HG02943 (cell line): ENCODE results near the gene SDHD.
"Not testable (repeated sequence)": the region's sequence is repeated elsewhere in the genome, so short reads cannot be mapped to it uniquely, and the experiment has no call there.

Source experiments
- ATAC-seq: cut with Tn5 transposase; IDR thresholded peaks from one replicate; pipeline ENCODE4 v1.9.1; 2021; ENCODE audit warnings: mild to moderate bottlenecking, low read depth, moderate library complexity; ENCODE audit not compliant: unreplicated experiment

SDHD gene

DNA sequence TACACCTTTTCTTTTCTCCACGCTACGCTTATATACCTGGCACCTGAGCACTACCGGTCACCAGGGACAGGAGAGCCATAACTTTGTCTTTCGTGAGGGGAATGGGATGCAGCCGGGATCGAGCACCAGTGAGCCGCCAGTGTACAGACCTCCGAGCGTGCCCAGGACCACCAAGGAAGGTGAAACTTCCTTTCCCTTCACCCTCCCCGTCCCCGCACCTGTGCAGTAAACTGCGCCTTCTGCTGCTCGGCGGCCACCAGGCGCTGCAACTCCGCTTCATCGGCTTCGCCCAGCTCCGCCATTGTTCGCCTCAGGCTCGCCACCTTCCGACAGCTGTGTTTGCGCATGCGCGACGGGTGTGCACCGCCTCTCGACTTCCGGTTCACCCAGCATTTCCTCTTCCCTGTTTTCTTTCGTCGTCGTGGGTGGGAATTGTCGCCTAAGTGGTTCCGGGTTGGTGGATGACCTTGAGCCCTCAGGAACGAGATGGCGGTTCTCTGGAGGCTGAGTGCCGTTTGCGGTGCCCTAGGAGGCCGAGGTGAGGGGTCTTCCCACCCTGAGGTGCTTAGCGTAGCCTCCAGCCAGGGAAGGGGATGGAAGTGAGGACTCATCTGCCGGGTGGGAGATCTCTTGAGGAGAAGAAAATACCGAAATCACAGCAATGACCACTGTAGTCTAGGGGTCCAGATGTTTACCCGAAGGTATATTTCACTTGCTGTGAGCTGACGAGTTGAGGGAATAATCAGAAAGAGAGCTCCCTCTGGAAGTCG, at the start of gene SDHD, which contains the start of gene TIMM8B:
Gene SDHD (plus strand): TSS at position 452 of the 770 bp plus-strand sequence. CDS start 35 bp downstream, at position 487.
Gene TIMM8B (minus strand): TSS at position 335 of the 770 bp plus-strand sequence. CDS start 33 bp downstream, at position 302.
- peak; percentile 85 for ATAC-seq

DNA sequence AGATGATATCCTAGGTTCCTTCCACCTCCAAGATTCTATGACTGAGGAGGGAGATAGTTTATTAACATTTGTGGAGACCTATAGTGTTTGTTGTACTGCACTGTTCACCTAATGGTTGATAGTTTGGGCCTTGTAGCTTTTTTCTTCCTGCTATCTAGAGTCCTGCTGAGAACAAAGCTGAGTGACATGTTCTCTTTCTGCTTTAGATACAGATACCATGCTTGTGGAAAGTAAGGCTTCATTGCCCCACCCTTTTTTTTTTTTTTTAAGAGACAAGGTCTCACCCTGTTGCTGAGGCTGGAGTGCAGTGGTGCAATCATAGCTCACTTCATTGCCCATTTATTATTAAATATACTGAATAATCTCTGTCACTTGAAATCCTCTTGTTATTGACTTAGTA, 49.1 kb upstream of the SDHD start:
- no peak for ATAC-seq

DNA sequence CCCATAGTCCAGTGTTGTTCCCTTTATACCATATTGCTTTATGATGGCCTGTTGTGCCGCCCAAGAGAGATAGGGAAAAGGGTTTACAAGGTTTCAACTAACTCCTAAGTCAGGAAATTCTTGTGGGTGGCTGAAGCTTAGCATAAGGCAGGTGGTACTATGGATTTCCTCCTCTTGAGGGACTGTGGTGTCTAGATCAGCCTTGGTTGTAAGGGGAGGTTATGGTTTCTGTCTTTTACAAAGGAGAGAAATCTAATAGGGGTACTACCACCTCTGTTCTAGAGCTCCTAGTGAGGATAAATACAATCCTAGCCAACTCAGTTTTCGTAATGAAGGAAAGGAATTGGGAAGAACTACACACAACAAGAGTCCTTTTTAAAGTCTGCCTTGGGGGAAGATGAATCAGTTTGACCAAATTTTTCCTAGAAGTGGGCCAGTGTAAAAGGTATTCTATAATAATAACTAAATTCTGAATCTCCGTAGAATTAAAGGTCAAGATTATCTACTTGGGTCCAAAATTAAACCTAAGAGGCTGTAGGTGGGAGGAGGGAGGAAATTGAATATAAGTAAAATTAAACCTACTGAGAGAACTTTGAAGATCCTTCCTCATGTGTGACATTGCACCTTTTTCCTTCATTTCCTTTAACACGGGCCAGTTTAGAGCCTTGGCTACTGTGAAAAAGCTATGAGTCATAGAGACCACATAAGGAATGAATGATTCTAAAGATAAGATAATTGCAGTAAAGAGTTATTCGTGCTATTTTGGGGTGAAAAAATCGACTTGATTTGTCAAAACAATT, 44.3 kb upstream of the SDHD start:
- no peak for ATAC-seq

DNA sequence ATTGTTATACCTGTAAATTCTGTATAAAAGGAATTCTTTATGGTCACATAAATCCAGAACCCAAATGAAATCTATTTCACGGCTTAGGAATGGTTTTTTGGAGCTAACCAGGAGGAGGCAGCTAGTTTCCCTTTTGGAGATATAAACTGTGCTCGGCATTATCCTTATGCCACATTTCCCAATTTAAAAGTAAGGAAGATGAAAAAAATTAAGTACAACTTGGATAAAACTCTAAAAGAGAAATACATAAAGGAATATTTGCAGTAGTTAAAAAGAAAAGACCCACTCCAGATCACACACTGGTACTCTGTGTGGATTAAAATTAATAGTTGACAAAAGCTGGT, 43.7 kb upstream of the SDHD start:
- ATAC-seq, result no peak

DNA sequence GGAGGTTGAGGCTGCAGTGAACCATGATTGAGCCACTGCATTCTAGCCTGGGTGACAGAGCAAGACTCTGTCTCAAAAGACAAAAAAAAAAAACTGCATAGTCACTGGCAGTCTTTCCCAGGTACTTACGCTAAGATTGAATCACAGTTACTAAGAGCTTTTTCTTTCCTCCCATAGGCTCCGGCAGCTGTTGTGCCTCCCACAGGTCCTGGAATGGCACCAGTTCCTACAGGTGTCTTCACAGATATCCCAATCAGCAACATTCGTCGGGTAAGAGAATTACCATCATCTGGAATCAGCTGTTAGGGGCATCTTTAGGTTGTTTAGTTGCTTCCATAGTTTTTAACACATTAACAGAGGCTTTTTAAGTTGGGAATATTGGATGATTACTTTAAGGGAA, 41.7 kb upstream of the SDHD start:
- ATAC-seq, result no peak

DNA sequence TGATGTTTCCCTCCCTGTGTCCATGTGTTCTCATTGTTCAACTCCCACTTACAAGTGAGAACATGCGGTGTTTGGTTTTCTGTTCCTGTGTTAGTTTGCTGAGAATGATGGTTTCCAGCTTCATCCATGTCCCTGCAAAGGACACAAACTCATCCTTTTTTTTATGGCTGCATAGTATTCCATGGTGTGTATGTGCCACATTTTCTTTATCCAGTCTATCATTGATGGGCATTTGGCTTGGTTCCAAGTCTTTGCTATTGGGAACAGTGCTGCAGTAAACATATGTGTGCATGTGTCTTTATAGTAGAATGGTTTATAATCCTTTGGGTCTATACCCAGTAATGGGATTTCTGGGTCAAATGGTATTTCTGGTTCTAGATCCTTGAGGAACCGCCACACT, 40.0 kb upstream of the SDHD start:
- not testable (repeated sequence) for ATAC-seq

DNA sequence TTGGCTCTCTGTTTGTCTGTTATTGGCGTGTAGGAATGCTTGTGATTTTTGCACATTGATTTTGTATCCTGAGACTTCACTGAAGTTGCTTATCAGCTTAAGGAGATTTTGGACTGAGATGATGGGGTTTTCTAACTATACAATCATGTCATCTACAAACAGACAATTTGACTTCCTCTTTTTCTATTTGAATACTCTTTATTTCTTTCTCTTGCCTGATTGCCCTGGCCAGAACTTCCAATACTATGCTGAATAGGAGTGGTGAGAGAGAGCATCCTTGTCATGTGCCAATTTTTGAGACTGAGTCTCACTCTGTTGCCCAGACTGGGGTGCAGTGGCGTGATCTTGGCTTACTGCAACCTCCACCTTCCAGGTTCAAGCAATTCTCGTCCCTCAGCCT, 38.4 kb upstream of the SDHD start:
- not testable (repeated sequence) for ATAC-seq

DNA sequence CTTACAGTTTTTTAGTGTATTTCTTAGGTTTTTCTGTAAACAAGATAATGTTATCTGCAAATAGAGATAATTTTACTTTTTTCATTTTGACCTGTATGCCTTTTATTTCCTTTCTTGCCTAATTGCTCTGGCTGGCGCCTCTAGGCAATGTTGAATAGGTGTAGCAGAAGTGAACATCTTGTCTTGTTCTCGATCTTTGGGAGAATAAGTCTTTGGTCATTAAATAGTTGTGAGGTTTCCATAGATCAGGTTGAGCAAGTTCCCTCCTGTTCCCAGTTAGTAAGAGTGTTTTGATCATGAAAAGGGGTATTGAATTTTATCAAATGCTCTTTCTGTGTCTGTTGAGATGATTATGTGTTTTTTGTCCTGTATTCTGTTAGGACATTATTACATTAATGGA, 36.9 kb upstream of the SDHD start:
- no peak for ATAC-seq

DNA sequence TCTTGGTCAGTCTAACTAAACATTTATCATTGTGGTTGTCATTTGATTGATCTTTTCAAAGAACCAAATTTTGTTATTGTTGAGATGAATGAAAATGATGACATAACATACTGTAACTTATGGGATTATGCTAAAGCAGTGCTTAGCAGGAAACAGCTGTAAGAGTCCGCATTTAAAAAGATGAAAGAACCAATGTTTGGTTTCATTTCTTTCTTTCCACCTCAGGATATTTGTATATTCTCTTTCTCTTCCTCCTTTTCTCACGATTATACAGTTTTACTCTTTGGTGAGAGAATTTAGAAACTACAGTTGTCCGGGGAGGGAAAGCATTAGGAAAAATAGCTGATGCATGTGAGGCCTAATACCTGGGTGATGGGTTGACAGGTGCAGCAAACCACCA, 36.0 kb upstream of the SDHD start:
- ATAC-seq, result no peak

DNA sequence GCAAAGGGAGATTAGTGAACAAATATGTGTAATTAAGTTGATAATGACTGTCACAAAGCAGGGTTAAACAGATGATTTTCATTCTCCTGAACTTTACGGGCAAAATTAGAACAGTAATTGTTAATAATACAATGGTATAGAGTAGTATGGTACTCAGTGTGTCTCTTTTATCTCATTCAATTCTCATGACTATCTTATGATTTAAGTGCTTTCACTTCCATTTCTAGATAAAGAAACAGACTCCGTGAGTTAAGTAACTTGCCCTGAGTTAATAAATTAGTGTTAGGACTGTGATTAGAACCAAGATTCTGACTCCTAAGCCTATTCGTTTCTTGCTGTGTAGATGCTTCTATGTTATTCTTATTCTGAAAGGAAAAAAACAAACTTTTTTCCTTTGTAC, 34.9 kb upstream of the SDHD start:
- no peak for ATAC-seq

DNA sequence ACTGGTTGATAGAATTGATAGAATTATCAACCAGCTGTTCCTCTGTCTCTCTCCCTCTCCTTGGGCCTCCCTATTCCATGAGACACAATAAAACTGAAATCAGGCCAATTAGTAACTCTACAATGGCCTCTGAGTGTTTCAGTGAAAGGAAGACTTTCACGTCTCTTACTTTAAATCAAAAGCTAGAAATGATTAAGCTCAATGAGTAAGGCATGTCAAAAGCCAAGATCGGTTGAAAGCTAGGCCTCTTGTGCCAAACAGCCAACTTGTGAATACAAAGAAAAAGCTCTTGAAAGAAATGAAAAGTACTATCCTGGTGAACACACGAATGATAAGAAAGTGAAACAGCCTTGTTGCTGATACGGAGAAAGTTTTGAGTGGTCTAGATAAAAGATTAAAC, 29.5 kb upstream of the SDHD start:
- ATAC-seq, result no peak

DNA sequence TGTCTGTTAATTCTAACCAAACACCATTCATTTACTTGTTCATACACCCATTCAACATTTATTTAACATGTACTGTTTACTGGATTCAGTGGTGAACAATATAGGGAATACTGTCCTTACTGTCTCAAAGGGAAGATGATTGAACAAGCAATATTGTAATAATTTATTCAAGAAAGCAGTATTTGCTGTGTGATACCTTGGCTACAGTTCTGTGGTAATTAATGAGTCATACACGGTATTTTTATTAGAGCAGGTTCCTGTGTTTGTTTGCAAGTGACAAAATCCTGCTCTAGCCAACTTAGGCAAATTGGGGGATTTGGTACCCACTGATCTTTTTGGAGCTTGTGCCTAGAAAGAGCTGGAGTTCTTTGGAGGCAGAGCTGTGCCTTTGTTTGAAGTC, 28.6 kb upstream of the SDHD start:
- ATAC-seq, result no peak

DNA sequence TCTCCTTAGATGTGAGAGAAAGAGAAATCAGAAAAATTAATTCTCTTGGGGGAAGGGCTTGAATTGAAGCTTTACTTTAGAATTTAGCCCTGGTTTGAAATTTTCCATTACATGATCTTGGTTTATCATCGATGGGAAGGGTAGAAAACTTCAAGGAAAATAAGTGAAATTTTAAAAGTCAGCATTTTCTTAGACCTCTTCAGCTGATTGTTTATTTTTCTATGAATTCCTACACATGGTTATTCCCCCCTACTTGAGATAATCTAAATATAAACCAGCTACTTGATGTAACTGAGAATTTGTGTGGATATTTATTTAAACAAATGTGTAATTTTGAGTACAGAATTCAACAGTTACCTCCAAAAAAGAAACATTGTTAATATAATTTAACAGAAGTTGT, 23.8 kb upstream of the SDHD start:
- ATAC-seq, result no peak

DNA sequence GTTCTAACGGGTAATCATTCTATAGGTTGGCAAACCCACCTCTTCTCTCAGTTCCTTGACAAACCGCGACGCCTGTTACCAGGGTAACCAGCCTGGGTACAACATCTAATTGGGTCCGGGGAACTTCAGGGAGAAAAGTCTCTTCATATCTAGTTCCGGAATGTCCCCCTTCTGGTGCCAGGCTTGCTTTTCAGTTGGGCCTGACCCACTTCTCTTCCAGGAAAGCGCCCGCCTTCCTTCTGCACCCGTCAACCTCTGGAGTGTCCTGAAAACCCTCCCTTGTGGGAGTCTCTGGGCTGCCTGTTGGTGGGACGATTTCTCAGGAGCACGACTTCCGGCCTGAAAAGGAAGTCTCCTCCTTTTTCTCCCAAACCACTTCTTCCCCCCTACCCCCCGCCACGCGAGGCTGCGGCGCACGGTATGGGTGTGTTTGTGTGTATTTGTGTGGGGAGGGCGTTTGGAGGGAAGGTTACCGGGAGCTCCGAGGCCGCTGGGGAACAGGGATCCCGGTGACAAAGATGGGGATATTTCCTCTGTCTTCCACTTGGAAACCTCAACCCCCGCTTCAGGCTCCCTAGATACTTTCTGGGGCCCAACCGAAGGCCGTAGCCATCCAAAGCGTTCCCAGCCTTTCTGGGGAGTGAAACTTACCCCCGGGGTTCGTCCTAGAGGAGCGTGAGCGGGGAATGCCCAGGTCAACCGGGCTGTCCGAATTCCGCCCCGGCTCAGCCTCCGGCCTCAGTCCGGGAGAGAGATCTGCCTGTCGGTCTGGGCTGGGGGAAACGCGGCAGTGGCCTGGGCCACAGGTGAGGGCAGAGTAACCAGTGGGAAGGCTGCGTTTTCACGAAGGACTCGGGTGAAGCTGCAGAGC, 12.5 kb upstream of the SDHD start, which contains the start of the genes NKAPD1 and PIH1D2:
Gene NKAPD1 (plus strand): TSS at position 359 of the 871 bp plus-strand sequence. CDS start 1,276 bp downstream, outside the sequence.
Gene PIH1D2 (minus strand): TSS at position 77 of the 871 bp plus-strand sequence. CDS start 843 bp downstream, outside the sequence.
- peak; percentile 79 for ATAC-seq

DNA sequence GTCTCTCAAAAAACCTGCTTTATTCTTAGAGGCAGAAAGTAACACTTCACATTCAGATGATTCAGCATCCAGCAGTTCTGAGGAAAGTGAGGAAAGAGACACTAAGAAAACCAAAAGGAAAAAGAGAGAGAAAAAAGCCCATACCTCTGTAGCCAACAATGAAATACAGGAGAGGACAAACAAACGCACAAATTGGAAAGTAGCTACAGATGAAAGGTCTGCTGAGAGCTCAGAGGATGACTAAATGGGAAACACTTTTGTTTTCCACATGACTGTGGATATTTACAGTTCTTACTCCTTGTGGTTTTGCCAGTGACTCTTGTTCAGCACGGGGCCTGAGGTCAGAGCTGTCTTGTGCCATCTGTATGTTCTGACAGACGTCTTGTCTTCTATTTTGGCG, 3.9 kb upstream of the SDHD start:
- ATAC-seq, result no peak

DNA sequence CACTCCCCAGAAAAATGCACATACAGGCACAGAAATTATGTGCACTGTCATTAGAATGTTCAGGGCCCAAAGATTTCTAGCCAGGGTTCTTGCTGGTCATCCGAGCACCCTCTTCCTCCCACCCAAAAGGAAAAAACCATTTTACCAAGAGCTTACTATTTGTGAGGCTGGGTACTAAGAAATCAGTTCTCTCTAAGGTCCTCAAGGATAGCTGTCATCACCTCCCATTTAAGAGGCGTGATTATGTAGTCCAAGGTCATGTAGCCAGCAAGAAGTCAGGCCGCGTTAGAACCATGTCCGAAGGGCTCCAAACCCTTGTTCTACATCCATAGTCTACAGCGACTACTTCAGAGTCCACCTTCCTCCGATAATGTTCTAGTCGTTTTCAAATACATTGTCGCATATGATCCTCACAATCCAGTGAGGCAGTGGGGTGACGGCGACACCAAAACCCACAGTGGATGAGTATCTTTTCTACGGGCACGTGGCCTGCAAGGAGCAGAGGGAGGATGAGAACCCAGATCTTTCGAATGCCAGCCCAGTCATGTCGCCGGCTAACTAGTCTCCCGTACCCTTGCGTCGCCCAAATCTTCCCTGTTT, 751 bp upstream of the SDHD start:
- ATAC-seq, result peak; percentile 34

DNA sequence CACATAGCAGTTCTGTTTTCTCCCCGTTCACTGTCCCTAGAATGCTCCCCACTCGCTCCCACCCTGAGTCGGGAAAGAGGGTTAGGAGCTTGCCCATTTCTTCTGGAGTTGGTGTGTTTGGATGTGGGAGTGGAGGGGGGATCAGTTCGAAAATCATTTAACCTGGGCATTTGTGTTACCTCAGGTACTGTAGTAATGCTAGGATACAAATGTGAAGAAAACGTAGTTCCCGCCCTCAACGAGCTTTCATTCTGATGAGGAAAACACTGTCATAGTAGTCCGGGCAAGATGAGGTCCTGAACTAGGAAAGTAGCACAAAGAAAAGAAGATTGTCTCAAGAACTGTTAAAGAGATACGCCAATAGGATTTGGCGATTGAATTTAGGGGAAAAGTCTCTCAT, 539 bp downstream of the SDHD start:
- no peak for ATAC-seq

DNA sequence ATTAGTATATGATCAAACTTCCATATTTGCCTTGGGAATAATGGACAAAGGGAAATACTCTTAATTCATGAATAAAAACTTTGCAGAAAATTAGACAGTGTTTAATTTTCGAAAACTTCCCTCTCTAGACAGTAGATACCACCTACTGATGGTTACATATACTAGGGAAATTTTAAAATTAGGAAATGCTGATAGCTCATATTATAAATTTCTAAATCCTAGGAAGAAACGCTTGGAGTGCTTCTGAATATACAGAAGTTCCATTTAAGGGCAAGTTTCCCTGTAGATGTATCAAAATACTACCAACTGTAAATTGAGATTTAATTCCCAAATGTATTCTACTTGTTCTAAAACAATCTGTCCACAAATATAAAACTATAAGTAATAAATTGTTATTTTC, 8.6 kb downstream of the SDHD start:
- not testable (repeated sequence) for ATAC-seq

DNA sequence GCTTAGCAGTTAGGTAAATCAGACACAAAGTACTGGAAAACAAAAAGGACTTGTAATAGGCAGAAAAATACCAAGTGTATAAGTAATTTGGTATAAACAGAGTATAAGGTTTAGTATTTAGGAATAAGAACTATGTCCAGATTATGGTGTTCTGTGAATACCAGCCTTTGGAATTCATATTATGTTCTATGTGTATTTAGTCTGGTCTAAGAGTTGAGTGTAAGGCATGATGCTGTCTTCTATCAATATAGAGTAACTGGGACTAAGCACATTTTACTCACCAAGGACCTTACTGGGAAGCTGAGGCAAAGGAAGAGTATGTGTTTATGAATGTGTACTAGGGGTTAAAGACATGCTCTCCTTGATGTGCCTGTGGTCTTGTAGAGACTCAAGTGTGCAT, 9.5 kb downstream of the SDHD start:
- ATAC-seq, result no peak
